Measurements from ENCODE around the gene ZBTB3. TPM values are rescaled to one million over a fixed set of nuclear protein-coding genes. Genes with fewer than 3 reads are reported as not detected.

The ZBTB3 gene
- total RNA-seq, 1 donor from 2014 or later: 16.8 TPM

GRCh38 chr11:62716206-62716605 lies 37.8 kb downstream of the ZBTB3 start:
- DNase-seq (ENCODE audit: low read depth): no peak
- H3K4me3 ChIP-seq (ENCODE audit: low read depth, low read length): no peak overlapping the region
- TF ChIP-seq CTCF (conservative IDR thresholded peaks at IDR 0.05; ENCODE audit: low read depth, low read length): no peak

DNA sequence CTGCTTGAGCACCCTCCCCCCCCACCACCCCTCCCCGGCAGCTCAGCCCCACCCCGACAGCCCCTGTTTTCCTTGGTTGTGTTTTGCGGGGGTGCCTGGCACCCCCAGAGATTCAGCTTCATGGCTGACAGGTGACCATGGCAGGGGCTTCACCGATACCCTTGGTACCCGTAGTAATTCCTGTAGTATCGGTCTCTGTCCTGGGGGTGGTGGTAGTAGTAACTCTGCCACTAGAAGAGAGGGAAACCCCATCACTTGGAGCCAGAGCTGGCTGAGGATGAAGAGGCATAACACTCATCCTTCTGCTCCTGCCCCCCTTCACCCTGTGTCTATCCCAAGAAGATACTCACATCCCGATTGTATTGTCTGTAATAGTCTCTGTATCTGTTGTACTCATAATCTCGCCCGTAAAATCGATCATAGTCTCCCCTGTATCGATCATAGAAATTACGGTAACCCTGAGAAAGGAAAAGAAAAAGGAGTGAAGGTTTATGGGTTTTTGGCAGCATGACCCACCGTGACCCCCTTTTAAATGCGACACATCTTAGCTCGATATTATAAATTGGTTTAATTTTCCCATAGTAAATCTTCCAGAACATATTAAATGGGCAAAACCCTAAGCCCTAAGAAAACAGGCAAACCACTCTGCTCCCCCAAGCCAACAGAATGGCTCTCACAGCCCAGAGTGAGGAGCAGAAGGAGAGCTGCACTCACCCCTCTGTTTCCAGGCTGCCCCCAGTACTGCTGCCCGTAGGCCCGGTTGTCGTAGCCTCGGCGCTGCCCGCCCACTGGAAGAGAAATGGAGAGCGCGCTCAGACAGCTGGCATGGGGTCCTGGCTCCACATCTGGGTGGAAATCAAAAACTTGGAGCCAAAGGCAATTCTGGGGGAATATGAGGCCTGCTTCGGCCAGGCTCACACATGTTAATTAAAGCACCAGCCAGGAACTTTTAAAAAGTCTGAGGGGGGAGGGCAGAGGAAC lies 38.5 kb downstream of the ZBTB3 start:
- H3K4me3 ChIP-seq (ENCODE audit: low read depth, low read length): no peak overlapping the region
- TF ChIP-seq CTCF (conservative IDR thresholded peaks at IDR 0.05; ENCODE audit: low read depth, low read length): no peak
- DNase-seq (ENCODE audit: low read depth): no peak

- H3K4me3 ChIP-seq (ENCODE audit: low read depth, low read length): no peak overlapping the region
- TF ChIP-seq CTCF (conservative IDR thresholded peaks at IDR 0.05; ENCODE audit: low read depth, low read length): no peak
- no peak for DNase-seq (ENCODE audit: low read depth)
These were observed 40.6 kb downstream of the ZBTB3 start for GRCh38 chr11:62713343-62713742.

DNA sequence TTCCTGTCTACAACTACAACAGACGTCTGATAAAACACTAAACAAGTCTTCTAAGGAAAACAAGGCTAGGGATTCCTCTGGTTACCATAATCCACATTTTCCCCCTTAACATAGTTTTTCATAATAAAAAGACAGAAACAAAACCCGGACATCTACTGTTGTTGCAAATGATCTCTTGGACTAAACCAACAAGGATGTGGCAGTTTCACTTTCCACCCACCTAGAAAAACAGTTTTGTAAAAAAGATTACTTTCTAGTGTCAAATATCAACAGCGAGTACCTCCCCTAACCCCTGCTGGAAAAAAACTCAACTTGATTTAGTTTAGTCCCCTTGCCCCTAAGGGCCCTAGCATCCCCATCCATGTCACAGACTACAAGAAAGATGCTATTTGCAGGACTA lies 41.1 kb downstream of the ZBTB3 start:
- TF ChIP-seq CTCF (conservative IDR thresholded peaks at IDR 0.05; ENCODE audit: low read depth, low read length): no peak
- no peak overlapping the region for H3K4me3 ChIP-seq (ENCODE audit: low read depth, low read length)
- DNase-seq (ENCODE audit: low read depth): no peak

DNA sequence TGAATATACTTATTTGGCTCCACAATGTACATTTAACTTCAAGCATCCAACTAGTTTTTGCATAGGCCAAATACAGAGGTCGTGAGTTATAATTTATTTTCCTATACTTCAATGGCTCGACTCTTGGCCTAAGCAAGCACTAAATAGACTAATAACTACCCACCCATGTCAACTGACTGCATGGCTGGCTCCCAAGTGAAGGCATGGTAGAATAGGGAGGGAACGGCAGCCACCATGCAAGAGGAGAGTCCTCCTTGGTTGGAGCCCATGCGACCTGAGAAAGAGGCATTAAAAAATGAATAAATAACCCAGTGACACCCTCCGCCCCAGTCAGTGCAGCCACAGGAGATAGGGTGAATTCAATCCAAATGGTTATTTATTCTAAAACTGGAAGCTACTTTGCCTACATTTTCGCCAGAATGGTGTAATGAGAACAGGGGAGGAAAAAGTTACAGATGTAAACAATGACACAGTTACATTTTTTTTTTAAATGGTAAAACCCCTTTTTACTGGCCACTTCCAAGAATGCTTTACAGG lies 41.6 kb downstream of the ZBTB3 start:
- no peak for DNase-seq (ENCODE audit: low read depth)
- TF ChIP-seq CTCF (conservative IDR thresholded peaks at IDR 0.05; ENCODE audit: low read depth, low read length): no peak
- no peak overlapping the region for H3K4me3 ChIP-seq (ENCODE audit: low read depth, low read length)

DNA sequence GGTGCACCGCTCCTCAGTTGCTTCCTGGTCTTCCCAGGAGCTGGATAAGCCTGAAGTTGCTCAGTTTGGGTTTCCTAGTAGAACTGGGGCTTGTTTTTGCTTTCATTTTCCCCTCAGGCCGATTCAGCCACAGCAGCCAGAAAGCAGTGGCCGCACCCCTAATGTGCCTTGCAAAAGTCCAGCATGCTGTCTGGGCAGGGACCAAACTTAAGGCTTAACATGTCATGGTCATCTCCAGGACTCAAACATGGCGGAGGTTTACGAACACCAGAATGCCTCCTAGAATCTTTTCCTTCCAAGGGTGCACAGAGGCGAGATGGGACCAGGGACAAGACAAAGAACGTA lies 44.0 kb downstream of the ZBTB3 start:
- DNase-seq (ENCODE audit: low read depth): no peak
- TF ChIP-seq CTCF (conservative IDR thresholded peaks at IDR 0.05; ENCODE audit: low read depth, low read length): no peak
- peak overlapping the region; percentile 62 for H3K4me3 ChIP-seq (ENCODE audit: low read depth, low read length)

Measured in epithelial cell of proximal tubule (primary cell).